Fibroblast of lung (primary cell): ENCODE data around the gene LILRB5. TPM values are rescaled to one million over a fixed set of nuclear protein-coding genes. Genes with fewer than 3 reads are reported as not detected.
"Not testable (repeated sequence)": the region's sequence is repeated elsewhere in the genome, so short reads cannot be mapped to it uniquely, and the experiment has no call there.

ENCODE experiments used
- DNase-seq, 2 donors: peaks; one replicate each; pipeline versions ENCODE4 v3.0.0 to v3.0.0-alpha.2; 2010; ENCODE audit warnings: low read depth in 2 of 2
- H2AFZ ChIP-seq: 2 replicates; pipeline ENCODE4 v1.5.1; 2012; ENCODE audit warnings: low read length, control low read depth, inconsistent platforms
- H3K27ac ChIP-seq: 2 replicates; pipeline ENCODE4 v1.5.1; 2011; ENCODE audit warnings: low read length, control low read depth; ENCODE audit not compliant: insufficient read depth
- H3K27me3 ChIP-seq: 2 replicates; pipeline ENCODE4 v1.5.1; 2011; ENCODE audit warnings: mild to moderate bottlenecking, low read length; ENCODE audit not compliant: control insufficient read depth, insufficient read depth
- H3K36me3 ChIP-seq: 2 replicates; pipeline ENCODE4 v1.5.1; 2011; ENCODE audit warnings: low read length; ENCODE audit not compliant: control insufficient read depth, insufficient read depth
- H3K4me1 ChIP-seq: 2 replicates; pipeline ENCODE4 v1.5.1; 2011; ENCODE audit warnings: low read length; ENCODE audit not compliant: control insufficient read depth, insufficient read depth; ENCODE audit errors: extremely low read depth
- H3K4me2 ChIP-seq: 2 replicates; pipeline ENCODE4 v1.5.1; 2011; ENCODE audit warnings: low read length, control low read depth; ENCODE audit not compliant: insufficient read depth; ENCODE audit errors: extremely low read depth
- H3K4me3 ChIP-seq, 4 experiments: fragments of 200-600 bp in 1 of 4; sonication (generic) in 1 of 4; replicated peaks in 1 of 4; 2 replicates each; pipeline ENCODE4 v1.5.1; 2011 to 2016; ENCODE audit warnings: low read length in 4 of 4, low read depth in 3 of 4, mild to moderate bottlenecking in 3 of 4, control low read depth in 2 of 4, inconsistent platforms in 1 of 4, mixed read lengths in 1 of 4; ENCODE audit not compliant: insufficient read depth in 1 of 4; ENCODE audit errors: control extremely low read depth in 1 of 4
- H3K79me2 ChIP-seq: 2 replicates; pipeline ENCODE4 v1.5.1; 2012; ENCODE audit warnings: mild to moderate bottlenecking, low read length, inconsistent platforms; ENCODE audit not compliant: control insufficient read depth, insufficient read depth
- H3K9ac ChIP-seq: 2 replicates; pipeline ENCODE4 v1.5.1; 2011; ENCODE audit warnings: mild to moderate bottlenecking, low read length, control low read depth; ENCODE audit not compliant: insufficient read depth
- H3K9me3 ChIP-seq: 2 replicates; pipeline ENCODE4 v1.5.1; 2012; ENCODE audit warnings: low read depth, low read length; ENCODE audit not compliant: control insufficient read depth, insufficient read depth
- H4K20me1 ChIP-seq: 2 replicates; pipeline ENCODE4 v1.5.1; 2011; ENCODE audit warnings: low read length; ENCODE audit not compliant: control insufficient read depth, insufficient read depth; ENCODE audit errors: extremely low read depth
- CTCF ChIP-seq, 2 donors: IDR thresholded peaks in 1 of 2; conservative IDR thresholded peaks in 1 of 2; 1 replicate in 1 of 2; 2 replicates in 1 of 2; pipeline ENCODE4 v1.5.1; 2011 to 2012; ENCODE audit warnings: low read length in 2 of 2, control low read depth in 1 of 2, inconsistent platforms in 1 of 2, low read depth in 1 of 2, mild to moderate bottlenecking in 1 of 2
- EZH2 ChIP-seq: IDR thresholded peaks from 2 replicates; pipeline ENCODE4 v1.5.1; 2012; ENCODE audit warnings: low read length, control low read depth, mild to moderate bottlenecking; ENCODE audit errors: missing control alignments
- polyA plus RNA-seq, 2 donors: library from polyadenylated mRNA; depleted of rRNA in 1 of 2; stranded (reverse) in 1 of 2; unstranded in 1 of 2; fragments of >200 nt; gene quantifications; 2 replicates each; pipeline ENCODE4 v1.2.1, GENCODE V29; 2011 to 2012; ENCODE audit warnings: missing spikeins in 1 of 2
- total RNA-seq: library from RNA; depleted of rRNA; stranded (reverse); fragments of >200 nt; gene quantifications from 2 replicates; pipeline ENCODE4 v1.2.1, GENCODE V29; 2014

The LILRB5 gene
- total and polyA plus RNA-seq, 2 donors (not counting 1 experiment from before 2014, with no cell fraction given): not detected

- no peak overlapping the region for H3K27ac ChIP-seq
- H3K79me2 ChIP-seq: no peaks in the 10 kb centered on the region
- TF ChIP-seq EZH2: no peak
- TF ChIP-seq CTCF (conservative IDR thresholded peaks at IDR 0.05 in 1 of 2, IDR thresholded peaks at IDR 0.05 in 1 of 2; ENCODE audit: low read depth in 1 of 2, low read length in 2 of 2): no peak
- H3K9me3 ChIP-seq: no peaks in the 10 kb centered on the region
- no peaks in the 10 kb centered on the region for H3K4me1 ChIP-seq
- no peaks in the 10 kb centered on the region for H3K27me3 ChIP-seq
- H3K9ac ChIP-seq: no peak overlapping the region
- no peak overlapping the region for H2AFZ ChIP-seq
- H3K4me3 ChIP-seq: no peak overlapping the region
- H3K36me3 ChIP-seq: no peaks in the 10 kb centered on the region
- no peaks in the 10 kb centered on the region for H4K20me1 ChIP-seq
- no peak overlapping the region for H3K4me2 ChIP-seq
- DNase-seq: no peak
Observed at GRCh38 chr19:54297759-54298305, 40.8 kb upstream of the LILRB5 start.

GRCh38 chr19:54294539-54294938, 37.5 kb upstream of the LILRB5 start:
- TF ChIP-seq CTCF (conservative IDR thresholded peaks at IDR 0.05 in 1 of 2, IDR thresholded peaks at IDR 0.05 in 1 of 2; ENCODE audit: low read depth in 1 of 2, low read length in 2 of 2): no peak
- TF ChIP-seq EZH2: no peak
- no peaks in the 10 kb centered on the region for H3K79me2 ChIP-seq
- H3K4me1 ChIP-seq: no peaks in the 10 kb centered on the region
- H3K9ac ChIP-seq: no peak overlapping the region
- DNase-seq: no peak
- H4K20me1 ChIP-seq: no peaks in the 10 kb centered on the region
- no peak overlapping the region for H3K4me3 ChIP-seq
- no peaks in the 10 kb centered on the region for H3K36me3 ChIP-seq
- no peak overlapping the region for H3K27ac ChIP-seq
- no peak overlapping the region for H2AFZ ChIP-seq
- H3K4me2 ChIP-seq: no peak overlapping the region
- no peaks in the 10 kb centered on the region for H3K9me3 ChIP-seq
- H3K27me3 ChIP-seq: no peaks in the 10 kb centered on the region

- H4K20me1 ChIP-seq, H3K4me2 ChIP-seq: not testable (repeated sequence)
Observed at GRCh38 chr19:54289160-54289559, 32.1 kb upstream of the LILRB5 start.

More at GRCh38 chr19:54289160-54289559, 32.1 kb upstream of the LILRB5 start:
- H3K27ac ChIP-seq, H3K9ac ChIP-seq, H2AFZ ChIP-seq, DNase-seq, H3K4me1 ChIP-seq, H3K79me2 ChIP-seq, H3K4me3 ChIP-seq, H3K9me3 ChIP-seq, H3K36me3 ChIP-seq, H3K27me3 ChIP-seq: not testable (repeated sequence)
